Measurements from ENCODE around the gene CIPC.

GRCh38 chr14:77123381-77124325 is 25.6 kb downstream of the CIPC start:
- TF ChIP-seq CTCF (IDR thresholded peaks at IDR 0.05; ENCODE audit: poor library complexity): no peak
- TF ChIP-seq EZH2phosphoT487 (IDR thresholded peaks at IDR 0.05; ENCODE audit: low read depth, severe bottlenecking, unreplicated experiment): no peak
